DOHH2 (cell line): ENCODE results near the gene ZBTB3.

ENCODE experiments used
- H3F3A ChIP-seq: fragments of 200-600 bp; sonication (generic), shearing (Covaris generic); 2 replicates; pipeline ENCODE4 v1.6.0; 2016; ENCODE audit warnings: antibody characterized with exemption, mild to moderate bottlenecking; ENCODE audit not compliant: control insufficient read depth, insufficient read depth
- H3K27ac ChIP-seq: fragments of 200-600 bp; sonication (generic); 2 replicates; pipeline ENCODE4 v1.5.1; 2014; ENCODE audit warnings: low read depth, mild to moderate bottlenecking, low read length, moderate library complexity
- H3K27me3 ChIP-seq: fragments of 200-600 bp; sonication (generic); 2 replicates; pipeline ENCODE4 v1.6.1; 2014; ENCODE audit warnings: mild to moderate bottlenecking, low read length, mixed read lengths; ENCODE audit not compliant: control insufficient read depth
- H3K36me3 ChIP-seq: fragments of 200-600 bp; sonication (generic); 2 replicates; pipeline ENCODE4 v1.6.1; 2014; ENCODE audit warnings: mild to moderate bottlenecking, low read length, moderate library complexity, mixed read lengths; ENCODE audit not compliant: control insufficient read depth
- H3K4me1 ChIP-seq: fragments of 200-600 bp; sonication (generic); 2 replicates; pipeline ENCODE4 v1.6.1; 2014; ENCODE audit warnings: mild to moderate bottlenecking, low read length, mixed read lengths; ENCODE audit not compliant: control insufficient read depth
- H3K4me2 ChIP-seq: fragments of 200-600 bp; sonication (generic); 2 replicates; pipeline ENCODE4 v1.6.0; 2014; ENCODE audit warnings: mild to moderate bottlenecking, low read length, moderate library complexity
- H3K4me3 ChIP-seq: fragments of 200-600 bp; sonication (generic); 2 replicates; pipeline ENCODE4 v1.5.1; 2014; ENCODE audit warnings: mild to moderate bottlenecking, low read length, mixed read lengths
- H3K79me2 ChIP-seq: fragments of 200-600 bp; sonication (generic); 2 replicates; pipeline ENCODE4 v1.6.1; 2014; ENCODE audit warnings: mild to moderate bottlenecking, low read length, mixed read lengths; ENCODE audit not compliant: control insufficient read depth
- H3K9me2 ChIP-seq: fragments of 200-600 bp; sonication (generic); replicated peaks from 2 replicates; pipeline ENCODE4 v1.6.1; 2014; ENCODE audit warnings: mild to moderate bottlenecking, low read length, mixed read lengths; ENCODE audit not compliant: control insufficient read depth
- H3K9me3 ChIP-seq: fragments of 200-600 bp; sonication (generic); 2 replicates; pipeline ENCODE4 v1.6.1; 2014; ENCODE audit warnings: antibody characterized with exemption, low read length, mixed read lengths; ENCODE audit not compliant: control insufficient read depth, insufficient read depth
- H4K20me1 ChIP-seq: fragments of 200-600 bp; sonication (generic); 2 replicates; pipeline ENCODE4 v1.6.0; 2014; ENCODE audit warnings: low read depth, mild to moderate bottlenecking, antibody characterized with exemption, low read length, moderate library complexity; ENCODE audit not compliant: control insufficient read depth, insufficient read depth
- EZH2phosphoT487 ChIP-seq: fragments of 200-600 bp; sonication (generic); IDR thresholded peaks from 2 replicates; pipeline ENCODE4 v1.6.1; 2017; ENCODE audit warnings: borderline replicate concordance, mild to moderate bottlenecking, antibody characterized with exemption, low read length, moderate library complexity, mixed read lengths
- TF ChIP-seq, protein P1 (sequence below): fragments of 200-600 bp; sonication (generic); IDR thresholded peaks from one replicate; pipeline ENCODE4 v1.5.1; 2014; ENCODE audit warnings: antibody characterized with exemption, mild to moderate bottlenecking, low read depth, low read length; ENCODE audit not compliant: poor library complexity, severe bottlenecking

ZBTB3 gene

DNA sequence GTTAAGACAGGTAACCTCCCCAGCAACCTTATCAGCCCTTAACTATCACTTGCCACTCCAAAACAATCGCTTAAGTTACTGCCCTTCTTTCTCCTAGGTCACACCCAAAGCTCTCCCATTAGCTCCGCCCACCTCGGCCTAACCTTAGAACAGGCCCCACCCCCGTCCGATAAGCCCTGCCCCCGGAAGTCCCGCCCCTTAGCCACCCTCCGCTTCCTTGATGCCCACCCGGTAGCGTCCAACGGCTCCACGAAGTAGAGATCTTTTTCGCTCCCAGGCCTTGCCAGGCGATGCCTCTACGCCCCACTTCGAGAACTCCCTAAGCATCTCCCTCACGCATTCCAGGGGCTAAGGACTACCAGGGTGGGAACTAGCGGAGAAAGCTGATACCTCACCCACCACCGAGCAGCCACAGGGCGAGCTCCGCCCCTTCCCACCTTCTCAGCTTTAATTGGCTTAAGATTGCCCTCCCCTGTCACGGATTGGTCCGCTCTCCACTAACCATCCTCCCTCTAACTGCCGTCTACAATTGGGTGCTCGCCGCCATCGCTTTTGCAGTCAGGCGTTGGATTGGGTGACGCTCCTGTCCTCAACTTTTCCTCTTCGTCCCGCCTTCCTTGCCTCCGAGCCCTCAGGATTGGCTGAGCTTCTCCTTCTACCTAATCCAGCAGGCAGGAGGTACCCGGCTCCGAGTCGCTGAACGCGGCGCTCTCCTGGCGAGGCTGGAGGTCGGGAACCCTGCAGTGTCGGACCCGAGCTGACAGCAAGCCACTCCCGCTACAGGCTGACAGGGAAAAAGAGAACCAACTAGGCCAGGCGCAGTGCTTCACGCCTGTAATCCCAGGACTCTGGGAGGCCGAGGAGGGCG lies at the start of gene ZBTB3:
ZBTB3 (minus strand) TSS at position 425 of the 868 bp plus-strand sequence. CDS start 496 bp downstream, outside the sequence.
- no peaks in the 10 kb centered on the region for H4K20me1 ChIP-seq
- no peaks in the 10 kb centered on the region for H3K27me3 ChIP-seq
- no peaks in the 10 kb centered on the region for H3K9me3 ChIP-seq
- peaks cover 12% of the 10 kb centered on the region for H3K36me3 ChIP-seq
- H3K79me2 ChIP-seq, result peaks cover 18% of the 10 kb centered on the region
- H3K4me3 ChIP-seq, result peak within 1 kb of the TSS; percentile 93
- no peaks in the 10 kb centered on the region for H3K9me2 ChIP-seq
- TF ChIP-seq, protein P1, sequence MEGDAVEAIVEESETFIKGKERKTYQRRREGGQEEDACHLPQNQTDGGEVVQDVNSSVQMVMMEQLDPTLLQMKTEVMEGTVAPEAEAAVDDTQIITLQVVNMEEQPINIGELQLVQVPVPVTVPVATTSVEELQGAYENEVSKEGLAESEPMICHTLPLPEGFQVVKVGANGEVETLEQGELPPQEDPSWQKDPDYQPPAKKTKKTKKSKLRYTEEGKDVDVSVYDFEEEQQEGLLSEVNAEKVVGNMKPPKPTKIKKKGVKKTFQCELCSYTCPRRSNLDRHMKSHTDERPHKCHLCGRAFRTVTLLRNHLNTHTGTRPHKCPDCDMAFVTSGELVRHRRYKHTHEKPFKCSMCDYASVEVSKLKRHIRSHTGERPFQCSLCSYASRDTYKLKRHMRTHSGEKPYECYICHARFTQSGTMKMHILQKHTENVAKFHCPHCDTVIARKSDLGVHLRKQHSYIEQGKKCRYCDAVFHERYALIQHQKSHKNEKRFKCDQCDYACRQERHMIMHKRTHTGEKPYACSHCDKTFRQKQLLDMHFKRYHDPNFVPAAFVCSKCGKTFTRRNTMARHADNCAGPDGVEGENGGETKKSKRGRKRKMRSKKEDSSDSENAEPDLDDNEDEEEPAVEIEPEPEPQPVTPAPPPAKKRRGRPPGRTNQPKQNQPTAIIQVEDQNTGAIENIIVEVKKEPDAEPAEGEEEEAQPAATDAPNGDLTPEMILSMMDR, result no peak
- no peak for TF ChIP-seq EZH2phosphoT487
- peaks cover 3% of the 10 kb centered on the region; the same call in 1 of the 2 replicates for H3F3A ChIP-seq
- H3K4me1 ChIP-seq, result peaks cover 14% of the 10 kb centered on the region
- peak within 1 kb of the TSS; percentile 92 for H3K4me2 ChIP-seq
- peak within 1 kb of the TSS; percentile 77 for H3K27ac ChIP-seq

DNA sequence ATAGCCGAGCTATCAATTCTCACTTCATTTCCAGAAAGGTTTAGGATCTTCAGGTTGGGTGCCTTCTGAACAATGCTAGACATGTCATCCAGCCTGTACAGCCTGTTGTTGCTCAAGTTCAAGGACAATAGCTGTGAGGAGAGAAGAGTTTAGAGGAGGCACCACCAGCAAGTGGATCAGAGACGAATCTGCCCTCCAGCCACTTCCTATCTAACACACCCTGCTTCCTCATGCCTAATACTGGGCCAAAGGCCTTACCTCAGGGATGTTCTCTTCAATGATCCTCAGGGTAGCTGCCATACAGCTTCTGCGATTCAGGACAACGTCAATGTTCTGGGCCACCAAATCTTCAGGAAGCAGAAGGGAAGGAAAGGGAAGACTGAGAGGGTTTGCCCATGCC lies 47.1 kb upstream of the ZBTB3 start:
- Histone ChIP-seq H3K27ac (no peak overlapping the region), H3K36me3 (peaks cover 79% of the 10 kb centered on the region), H3K4me1 (peaks cover 13% of the 10 kb centered on the region), H3K4me2 (no peak overlapping the region), H3F3A (no peaks in the 10 kb centered on the region), H3K79me2 (peaks cover 41% of the 10 kb centered on the region), H3K9me3 (no peaks in the 10 kb centered on the region), H3K27me3 (no peaks in the 10 kb centered on the region), H3K4me3 (no peak overlapping the region), H3K9me2 (no peaks in the 10 kb centered on the region), H4K20me1 (peaks cover 9% of the 10 kb centered on the region)
- TF ChIP-seq, protein P1, result no peak
- no peak for TF ChIP-seq EZH2phosphoT487

DNA sequence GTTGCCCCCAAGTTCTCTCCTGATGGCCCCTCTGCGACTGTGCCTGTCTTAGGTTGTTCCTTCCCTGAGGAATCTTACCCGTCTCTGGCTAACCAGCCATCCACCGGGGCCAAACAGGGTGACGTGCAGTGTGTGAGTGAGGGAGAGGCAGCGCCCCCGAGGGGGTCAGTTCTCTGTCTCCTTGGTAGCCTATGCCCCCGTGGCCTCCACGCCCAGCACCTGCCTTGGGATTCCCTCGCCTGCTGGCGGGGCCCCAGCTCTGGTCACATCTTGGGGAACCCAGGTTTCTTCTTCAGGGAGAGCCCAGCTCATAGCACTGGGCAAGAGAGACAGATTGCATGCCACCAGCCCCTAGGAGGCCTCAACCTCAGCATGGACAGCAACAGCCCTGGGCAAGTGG lies 45.5 kb upstream of the ZBTB3 start:
- TF ChIP-seq, protein P1, result no peak
- TF ChIP-seq EZH2phosphoT487, result no peak
- Histone ChIP-seq H3K9me3 (no peaks in the 10 kb centered on the region), H3K4me1 (peaks cover 12% of the 10 kb centered on the region), H4K20me1 (peaks cover 9% of the 10 kb centered on the region), H3K4me2 (no peak overlapping the region), H3F3A (no peaks in the 10 kb centered on the region), H3K79me2 (peaks cover 29% of the 10 kb centered on the region), H3K36me3 (peaks cover 91% of the 10 kb centered on the region), H3K27me3 (no peaks in the 10 kb centered on the region), H3K27ac (no peak overlapping the region), H3K9me2 (no peaks in the 10 kb centered on the region), H3K4me3 (no peak overlapping the region)
